Measurements from ENCODE around the gene NSD2. TPM values are rescaled to one million over a fixed set of nuclear protein-coding genes. Genes with fewer than 3 reads are reported as not detected.

NSD2 gene
- total and polyA plus RNA-seq, 4 donors: 5.1 to 71.5 (median 11.6) TPM

DNA sequence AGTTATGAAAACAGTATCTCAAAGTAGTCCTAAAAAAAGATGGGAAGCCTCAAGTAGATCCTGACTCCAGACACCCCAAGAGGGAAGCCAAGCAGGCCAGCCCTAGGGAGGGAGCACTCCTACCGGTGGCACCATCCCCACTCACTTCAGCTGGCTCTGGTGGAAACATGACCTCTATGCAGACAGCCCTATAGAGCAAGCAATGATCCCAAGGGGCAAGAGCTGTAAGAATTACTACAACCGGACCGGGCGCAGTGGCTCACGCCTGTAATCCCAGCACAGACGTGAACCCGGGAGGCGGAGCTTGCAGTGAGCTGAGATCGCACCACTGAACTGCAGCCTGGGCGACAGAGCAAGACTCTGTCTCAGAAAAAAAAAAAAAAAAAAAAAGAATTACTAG, 20.9 kb upstream of the NSD2 start:
- Histone ChIP-seq H3K27ac (ENCODE audit: low read depth in 1 of 2, low read length in 2 of 2) (no peak overlapping the region), H3K9ac (ENCODE audit: low read depth in 1 of 2, low read length in 2 of 2) (no peak overlapping the region), H3K36me3 (ENCODE audit: control insufficient read depth in 4 of 4, insufficient read depth in 3 of 4, low read depth in 1 of 4, low read length in 3 of 4) (peaks cover 5 to 13% (median 6%) of the 10 kb centered on the region in 4 donors), H3K9me3 (ENCODE audit: control insufficient read depth in 4 of 4, low read length in 3 of 4) (no peaks in the 10 kb centered on the region), H3K4me1 (ENCODE audit: control insufficient read depth in 4 of 4, insufficient read depth in 4 of 4, low read length in 3 of 4) (peaks cover 0 to 26% (median 17%) of the 10 kb centered on the region in 4 donors), H3K27me3 (ENCODE audit: control insufficient read depth in 4 of 4, insufficient read depth in 4 of 4, low read length in 3 of 4) (no peaks in the 10 kb centered on the region), H3K4me3 (ENCODE audit: low read depth in 1 of 3, low read length in 3 of 3) (no peak overlapping the region)
- WGBS: 93% methylated on average over 10 of the region's 10 CpGs
- DNase-seq (ENCODE audit: low spot score): no peak
- no peak for TF ChIP-seq FOXA2 (IDR thresholded peaks at IDR 0.05)
- TF ChIP-seq FOXA1 (IDR thresholded peaks at IDR 0.05): no peak
- TF ChIP-seq SP1 (IDR thresholded peaks at IDR 0.05): no peak
- TF ChIP-seq ZBTB33 (IDR thresholded peaks at IDR 0.05): no peak
- TF ChIP-seq YY1 (IDR thresholded peaks at IDR 0.05): no peak
- TF ChIP-seq ATF3 (IDR thresholded peaks at IDR 0.05): no peak
- no peak for TF ChIP-seq JUND (IDR thresholded peaks at IDR 0.05)
- no peak for TF ChIP-seq RXRA (IDR thresholded peaks at IDR 0.05)
- no peak for TF ChIP-seq TAF1 (conservative IDR thresholded peaks at IDR 0.05)
- TF ChIP-seq EGR1 (IDR thresholded peaks at IDR 0.05; ENCODE audit: low read depth in 2 of 2): no peak

DNA sequence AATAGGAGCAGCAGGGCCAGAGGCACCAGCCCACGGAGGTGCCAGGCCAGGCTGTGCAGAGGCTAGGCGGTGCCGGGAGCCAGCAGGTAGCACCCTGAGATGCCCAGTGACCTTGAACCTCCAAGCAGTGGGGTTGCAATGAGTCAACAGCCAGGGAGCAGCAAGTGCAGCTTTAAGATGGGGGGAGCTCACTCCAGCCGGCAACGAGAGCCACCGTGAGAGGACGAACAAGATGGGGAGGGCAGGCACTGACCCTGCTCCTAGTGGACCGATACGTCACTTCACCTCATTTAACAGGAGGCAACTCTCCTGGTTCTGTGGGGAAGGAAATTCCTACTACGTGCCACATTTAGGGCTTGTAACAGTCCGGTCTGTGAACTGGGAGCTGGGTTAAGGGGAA, 20.0 kb upstream of the NSD2 start:
- no peak overlapping the region for H3K27ac ChIP-seq (ENCODE audit: low read depth in 1 of 2, low read length in 2 of 2)
- H3K4me3 ChIP-seq (ENCODE audit: low read depth in 1 of 3, low read length in 3 of 3): no peak overlapping the region
- TF ChIP-seq MAX (IDR thresholded peaks at IDR 0.05) (no peak), HNF4A (conservative IDR thresholded peaks at IDR 0.05) (no peak), FOXA2 (IDR thresholded peaks at IDR 0.05) (no peak), HNF4G (IDR thresholded peaks at IDR 0.05) (no peak), RAD21 (IDR thresholded peaks at IDR 0.05) (no peak), RXRA (IDR thresholded peaks at IDR 0.05) (no peak), CTCF (IDR thresholded peaks at IDR 0.05; ENCODE audit: low read depth, low read length, missing input control) (no peak)
- DNase-seq (ENCODE audit: low spot score): no peak
- no peaks in the 10 kb centered on the region for H3K27me3 ChIP-seq (ENCODE audit: control insufficient read depth in 4 of 4, insufficient read depth in 4 of 4, low read length in 3 of 4)
- H3K9ac ChIP-seq (ENCODE audit: low read depth in 1 of 2, low read length in 2 of 2): no peak overlapping the region
- H3K4me1 ChIP-seq (ENCODE audit: control insufficient read depth in 4 of 4, insufficient read depth in 4 of 4, low read length in 3 of 4): peaks cover 0 to 28% (median 18%) of the 10 kb centered on the region in 4 donors
- no peaks in the 10 kb centered on the region for H3K9me3 ChIP-seq (ENCODE audit: control insufficient read depth in 4 of 4, low read length in 3 of 4)
- 78% methylated on average over 11 of the region's 11 CpGs for WGBS
- peaks cover 5 to 8% (median 6%) of the 10 kb centered on the region in 4 donors for H3K36me3 ChIP-seq (ENCODE audit: control insufficient read depth in 4 of 4, insufficient read depth in 3 of 4, low read depth in 1 of 4, low read length in 3 of 4)

Measured in liver (tissue), 9 donors.